NCI-H1436 (cell line): ENCODE results near the gene TMTC2.
A peak's percentile ranks its signal among the peaks of the same experiment; 100 is the strongest.
"Not testable (repeated sequence)": the region's sequence is repeated elsewhere in the genome, so short reads cannot be mapped to it uniquely, and the experiment has no call there.

Source experiments
- DNase-seq: peaks from one replicate; lab custom pipeline; 2025; lab: John Stamatoyannopoulos, UW

Gene TMTC2

DNA sequence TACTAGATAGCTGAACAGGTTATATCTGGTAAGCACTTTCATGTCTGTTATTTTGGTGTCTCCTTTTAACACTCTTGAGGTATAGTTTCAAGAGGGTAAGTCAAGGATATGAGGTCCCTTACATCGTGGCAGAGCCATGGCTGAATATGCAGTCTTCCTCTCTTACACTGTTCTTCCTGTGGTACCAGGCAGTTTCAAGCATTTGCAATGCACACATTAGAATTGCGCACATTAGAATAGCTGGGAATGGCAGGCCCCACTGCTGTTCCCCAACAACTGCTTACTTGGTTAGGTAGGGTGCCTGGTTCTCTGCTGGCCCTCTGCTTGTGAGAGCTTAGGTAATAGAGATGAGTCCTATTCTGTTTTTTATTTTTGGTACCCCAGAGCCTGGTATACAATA, 41.2 kb downstream of the TMTC2 start:
- DNase-seq, result no peak

DNA sequence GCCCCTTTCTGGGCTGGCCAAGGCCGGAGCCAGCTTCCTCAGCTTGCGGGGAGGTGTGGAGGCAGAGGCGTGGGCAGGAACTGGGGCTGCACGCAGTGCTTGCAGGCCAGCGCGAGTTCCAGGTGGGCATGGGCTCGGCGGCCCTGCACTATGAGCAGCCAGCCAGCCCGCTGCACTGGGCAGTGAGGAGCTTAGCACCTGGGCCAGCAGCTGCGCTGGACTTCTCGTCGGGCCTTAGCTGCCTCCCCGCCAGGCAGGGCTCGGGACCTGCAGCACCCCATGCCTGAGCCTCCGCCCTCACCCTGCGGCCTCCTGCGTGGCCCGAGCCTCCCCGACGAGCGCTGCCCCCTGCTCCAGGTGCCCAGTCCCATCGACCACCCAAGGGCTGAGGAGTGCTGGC, 42.0 kb downstream of the TMTC2 start:
- no peak for DNase-seq

DNA sequence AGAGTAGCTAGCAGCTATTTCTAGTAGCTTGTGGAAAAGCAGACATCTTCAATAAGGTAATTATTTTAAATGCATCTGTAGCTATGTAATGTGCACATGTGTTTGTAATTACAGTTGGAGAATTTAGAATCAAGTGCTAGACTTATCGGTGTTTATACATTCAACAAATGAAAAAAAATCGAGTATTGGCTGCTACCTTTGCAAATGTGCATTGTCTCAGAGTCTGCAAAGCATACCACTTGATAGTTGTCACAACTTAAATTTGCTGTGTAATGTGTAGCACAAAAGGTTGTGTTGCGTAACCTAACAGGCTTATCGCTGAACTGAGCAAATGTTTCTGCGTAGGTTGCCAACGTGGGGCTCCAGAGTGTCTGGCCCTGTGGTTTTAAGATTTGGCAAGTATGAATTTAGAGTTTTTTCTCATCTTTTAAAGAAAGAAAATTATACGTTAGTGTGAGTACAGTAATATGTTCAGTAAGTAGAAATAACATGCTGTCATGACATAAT, 44.3 kb downstream of the TMTC2 start:
- DNase-seq, result no peak

GRCh38 chr12:82740129-82741000, 53.7 kb downstream of the TMTC2 start:
- no peak for DNase-seq

- no peak for DNase-seq
Observed at GRCh38 chr12:82745063-82745674, 58.5 kb downstream of the TMTC2 start.

DNA sequence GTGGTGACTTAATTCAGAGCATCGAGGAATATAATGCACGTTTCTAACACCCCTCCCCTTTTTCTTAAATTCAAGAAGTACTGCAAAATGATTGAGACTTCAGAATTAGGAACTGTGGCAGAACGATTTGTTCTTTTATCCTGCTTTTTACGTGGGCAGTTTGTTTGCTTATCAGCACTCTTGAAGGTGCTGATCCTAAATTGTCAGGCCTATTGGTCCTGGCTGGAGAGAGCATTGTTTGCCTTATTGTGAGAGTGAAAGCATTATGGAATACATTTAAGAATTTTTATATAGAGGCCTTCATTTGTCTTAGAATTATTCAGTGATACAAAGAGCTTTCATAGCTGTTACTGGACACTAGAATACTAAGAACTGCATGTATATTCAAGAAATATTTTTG, 59.1 kb downstream of the TMTC2 start:
- no peak for DNase-seq

DNA sequence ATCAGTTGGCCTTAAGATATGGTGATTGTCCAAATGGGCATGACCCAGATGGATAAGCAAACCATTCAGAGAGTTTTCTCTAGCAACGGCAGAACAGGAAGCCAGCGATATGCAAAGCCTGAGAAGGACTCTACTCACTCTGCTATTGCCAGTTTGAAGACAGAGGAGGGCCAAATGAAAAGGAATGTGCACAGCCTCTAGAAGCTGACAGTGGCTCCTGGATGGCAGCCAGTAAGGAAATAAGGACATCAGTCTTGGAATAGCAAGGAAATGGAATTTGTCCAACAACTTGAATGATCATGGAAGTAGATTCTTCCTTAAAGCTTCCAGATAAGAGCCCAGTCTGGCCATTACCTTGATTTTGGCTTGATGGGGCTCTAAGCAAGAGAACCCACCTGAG, 60.0 kb downstream of the TMTC2 start:
- DNase-seq, result no peak

GRCh38 chr12:82749015-82749414, 62.3 kb downstream of the TMTC2 start:
- no peak for DNase-seq

DNA sequence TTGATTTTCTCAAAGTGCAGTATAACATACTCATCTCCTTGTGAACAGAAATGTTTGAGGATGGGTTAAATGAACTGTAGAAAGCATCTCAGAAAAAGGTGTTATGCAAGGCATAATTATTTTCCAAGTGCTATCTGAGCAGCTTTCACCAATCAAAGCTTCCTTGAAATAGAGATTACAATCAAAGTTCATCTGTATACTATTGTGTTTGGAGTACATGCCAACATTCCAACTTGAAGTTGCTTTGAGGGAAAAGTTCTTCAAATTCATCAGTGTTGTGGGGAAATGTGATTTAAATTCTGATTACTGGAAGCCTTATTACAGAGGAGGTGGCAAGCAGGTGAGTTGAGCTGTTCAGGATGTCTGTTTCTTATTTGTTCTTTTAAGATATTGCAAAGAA, 68.2 kb downstream of the TMTC2 start:
- no peak for DNase-seq

GRCh38 chr12:82756303-82756702, 69.6 kb downstream of the TMTC2 start:
- DNase-seq, result no peak

DNA sequence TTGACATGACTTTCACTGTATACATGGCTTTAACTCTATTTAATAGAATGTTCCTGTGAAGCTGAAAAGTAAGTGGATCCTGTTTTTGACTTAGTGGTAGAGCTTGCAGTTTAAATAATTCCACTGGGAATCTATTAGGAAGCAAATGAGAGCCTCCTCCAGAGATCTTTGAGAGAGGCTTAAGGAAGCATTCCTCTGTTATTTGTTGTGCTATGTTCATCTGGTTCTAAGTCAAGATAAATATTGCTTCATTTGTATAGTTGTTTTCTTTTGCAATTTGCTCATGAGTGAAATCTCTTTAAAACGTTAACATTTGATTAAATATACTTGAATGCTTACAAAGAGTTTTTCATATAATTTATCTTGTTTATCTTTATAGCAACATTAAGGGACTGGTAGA, 70.4 kb downstream of the TMTC2 start:
- DNase-seq, result no peak

DNA sequence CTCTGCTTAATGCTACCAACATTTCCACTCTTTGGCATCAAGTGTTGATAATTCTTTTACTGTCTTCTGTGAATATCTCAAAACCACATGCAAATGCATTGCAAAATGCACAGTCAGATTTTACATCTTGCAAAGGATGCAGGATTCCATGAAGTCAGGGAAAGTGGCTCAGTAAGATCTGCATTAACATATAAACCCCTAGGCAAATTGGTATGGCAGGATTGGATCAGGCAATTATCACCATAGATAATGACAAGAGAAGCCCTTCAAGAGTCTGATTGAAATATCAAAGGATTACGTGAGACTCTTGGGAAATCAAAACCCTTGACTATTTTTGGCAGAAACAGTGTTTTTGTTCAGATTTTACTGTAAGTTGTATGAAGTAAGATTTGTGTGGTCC, 71.0 kb downstream of the TMTC2 start:
- no peak for DNase-seq

GRCh38 chr12:82758749-82759330, 72.1 kb downstream of the TMTC2 start:
- DNase-seq, result peak; percentile 51

DNA sequence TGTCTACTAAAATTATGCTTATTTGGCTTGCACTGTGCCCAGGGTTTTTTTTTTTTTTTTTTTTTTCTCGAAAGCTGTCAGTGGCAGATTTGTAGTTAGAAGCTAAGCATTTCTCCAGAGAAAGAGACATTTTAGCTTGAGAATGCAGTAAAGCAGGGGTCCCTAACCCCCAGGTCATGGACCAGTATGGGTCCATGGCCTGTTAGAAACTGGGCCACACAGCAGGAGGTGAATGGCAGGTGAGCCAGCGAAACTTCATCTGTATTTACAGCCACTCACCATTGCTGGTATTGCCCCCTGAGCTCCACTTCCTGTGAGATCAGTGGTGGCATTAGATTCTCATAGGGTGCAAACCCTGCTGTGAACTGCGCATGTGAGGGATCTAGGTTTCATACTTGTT, 73.7 kb downstream of the TMTC2 start:
- DNase-seq, result no peak

DNA sequence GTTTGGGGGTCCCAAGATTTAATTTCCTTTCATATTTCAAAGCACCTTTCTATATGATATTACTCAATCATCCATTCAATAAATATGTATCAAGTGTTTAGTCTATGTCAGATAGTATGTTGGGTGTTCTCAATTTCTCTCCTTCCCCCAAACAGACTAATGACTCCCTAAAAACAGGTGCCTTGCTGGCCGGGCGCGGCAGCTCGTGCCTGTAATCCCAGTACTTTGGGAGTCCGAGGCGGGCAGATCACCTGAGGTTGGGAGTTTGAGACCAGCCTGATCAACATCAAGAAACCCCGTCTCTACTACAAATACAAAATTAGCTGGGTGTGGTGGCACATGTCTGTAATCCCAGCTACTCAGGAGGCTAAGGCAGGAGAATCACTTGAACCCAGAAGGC, 78.5 kb downstream of the TMTC2 start:
- DNase-seq, result not testable (repeated sequence)

GRCh38 chr12:82765971-82766705, 79.4 kb downstream of the TMTC2 start:
- no peak for DNase-seq

DNA sequence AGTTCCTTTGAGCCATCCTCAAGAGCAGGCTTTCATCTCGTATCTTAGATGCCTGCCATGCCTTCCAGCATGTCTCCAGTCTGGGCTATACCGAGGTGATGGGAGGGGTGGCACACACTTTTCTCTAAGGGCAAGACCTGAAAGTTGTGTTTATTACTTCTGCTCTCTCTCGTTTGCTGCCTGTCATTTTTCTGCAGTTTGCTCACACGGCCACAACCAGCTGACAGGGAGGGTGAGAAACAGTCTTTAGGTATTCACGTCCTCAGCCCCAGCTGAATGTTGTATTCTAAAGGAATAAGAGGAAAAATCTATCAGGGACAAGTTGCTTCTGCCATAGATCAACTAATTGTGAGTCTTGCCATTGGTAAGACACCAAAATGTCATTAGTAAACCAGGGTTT, 88.0 kb downstream of the TMTC2 start:
- no peak for DNase-seq

DNA sequence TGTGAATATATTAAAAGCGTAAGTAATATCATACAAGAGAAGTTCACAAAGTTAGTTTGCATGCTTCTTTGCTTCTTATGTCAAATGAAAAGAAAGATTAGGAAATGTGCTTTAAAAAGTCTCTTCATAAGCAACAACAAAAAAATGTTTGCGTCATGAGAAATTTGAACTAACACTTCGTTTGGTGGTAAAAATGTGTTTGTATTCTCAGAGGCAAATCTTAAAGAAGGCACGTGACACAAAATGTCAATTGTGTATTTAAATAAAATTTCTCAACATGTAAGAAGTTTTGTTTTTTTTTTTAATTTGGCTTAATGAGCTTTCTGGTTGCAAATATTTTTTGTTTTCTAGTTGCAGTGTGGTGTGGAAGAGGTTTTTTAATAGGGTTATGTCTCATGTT, 93.8 kb downstream of the TMTC2 start:
- no peak for DNase-seq

- DNase-seq, result no peak
Observed at GRCh38 chr12:82781309-82781997, 94.7 kb downstream of the TMTC2 start.

GRCh38 chr12:82783435-82783834, 96.7 kb downstream of the TMTC2 start:
- no peak for DNase-seq

DNA sequence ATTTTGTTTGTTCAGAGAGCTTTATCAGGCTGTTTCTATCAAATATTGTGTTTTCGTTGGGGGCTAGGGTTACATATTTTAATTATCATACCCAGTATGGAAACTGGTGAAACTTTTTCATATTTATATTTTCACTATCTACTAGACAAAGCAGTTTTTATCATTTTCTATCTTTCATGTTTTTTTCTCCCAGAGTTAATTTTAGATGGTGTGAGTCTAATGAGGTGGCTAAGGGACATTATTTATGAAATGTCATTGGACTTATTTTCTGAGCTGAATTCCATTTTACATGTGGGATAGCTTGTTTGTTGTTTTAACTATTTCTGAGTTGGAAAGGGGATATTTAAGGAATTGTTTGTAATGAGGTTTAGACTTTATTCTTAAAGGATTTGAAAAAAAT, 100.3 kb downstream of the TMTC2 start:
- no peak for DNase-seq

GRCh38 chr12:82788594-82788993, 101.9 kb downstream of the TMTC2 start:
- no peak for DNase-seq
